Loucy (cell line): Measurements from ENCODE around the gene HUWE1.
"Not testable (repeated sequence)": the region's sequence is repeated elsewhere in the genome, so short reads cannot be mapped to it uniquely, and the experiment has no call there.

Experiments
- H2AFZ ChIP-seq: fragments of 200-600 bp; sonication (generic); 2 replicates; pipeline ENCODE4 v1.6.0; 2016; ENCODE audit warnings: antibody characterized with exemption, mild to moderate bottlenecking, low read length, moderate library complexity
- H3F3A ChIP-seq: fragments of 200-600 bp; 2 replicates; pipeline ENCODE4 v1.6.0; 2016; ENCODE audit warnings: antibody characterized with exemption, low read depth, mild to moderate bottlenecking
- H3K27me3 ChIP-seq: fragments of 200-600 bp; sonication (generic); 2 replicates; pipeline ENCODE4 v1.6.1; 2014; ENCODE audit warnings: low read length, mild to moderate bottlenecking; ENCODE audit not compliant: insufficient read depth, poor library complexity, severe bottlenecking
- H3K36me3 ChIP-seq: fragments of 200-600 bp; sonication (generic); 2 replicates; pipeline ENCODE4 v1.6.1; 2016; ENCODE audit warnings: low read length; ENCODE audit not compliant: insufficient read depth
- H3K4me1 ChIP-seq: fragments of 200-600 bp; sonication (generic); 2 replicates; pipeline ENCODE4 v1.5.1; 2014; ENCODE audit warnings: low read length, mild to moderate bottlenecking; ENCODE audit not compliant: insufficient read depth, poor library complexity, severe bottlenecking
- H3K4me2 ChIP-seq: fragments of 200-600 bp; sonication (generic); 2 replicates; pipeline ENCODE4 v1.6.0; 2014; ENCODE audit warnings: antibody characterized with exemption, low read length, low read depth, mild to moderate bottlenecking; ENCODE audit not compliant: poor library complexity, severe bottlenecking
- H3K4me3 ChIP-seq: fragments of 200-600 bp; sonication (generic); 2 replicates; pipeline ENCODE4 v1.5.1; 2014; ENCODE audit warnings: low read length, mild to moderate bottlenecking, mixed read lengths; ENCODE audit not compliant: poor library complexity, severe bottlenecking
- H3K79me2 ChIP-seq: fragments of 200-600 bp; sonication (generic); 2 replicates; pipeline ENCODE4 v1.6.1; 2014; ENCODE audit warnings: low read length; ENCODE audit not compliant: insufficient read depth
- H3K9ac ChIP-seq: fragments of 200-600 bp; sonication (generic); 2 replicates; pipeline ENCODE4 v1.6.0; 2014; ENCODE audit warnings: mild to moderate bottlenecking, low read depth, low read length, moderate library complexity; ENCODE audit not compliant: poor library complexity, severe bottlenecking
- H3K9me2 ChIP-seq: fragments of 200-600 bp; sonication (generic); replicated peaks from 2 replicates; pipeline ENCODE4 v1.6.1; 2016; ENCODE audit warnings: low read depth, low read length, mixed read lengths
- H3K9me3 ChIP-seq: fragments of 200-600 bp; sonication (generic); 2 replicates; pipeline ENCODE4 v1.6.1; 2014; ENCODE audit warnings: mild to moderate bottlenecking, antibody characterized with exemption, low read length, low read depth; ENCODE audit not compliant: insufficient read depth
- H4K20me1 ChIP-seq: fragments of 200-600 bp; sonication (generic); 2 replicates; pipeline ENCODE4 v1.6.0; 2014; ENCODE audit warnings: antibody characterized with exemption, low read length, mild to moderate bottlenecking; ENCODE audit not compliant: insufficient read depth, poor library complexity, severe bottlenecking
- CTCF ChIP-seq: fragments of 200-600 bp; sonication (generic); conservative IDR thresholded peaks from 2 replicates; pipeline ENCODE4 v1.5.1; 2014; ENCODE audit warnings: mild to moderate bottlenecking, antibody characterized with exemption, low read length
- EZH2phosphoT487 ChIP-seq: fragments of 200-600 bp; IDR thresholded peaks from 2 replicates; pipeline ENCODE4 v1.6.1; 2018; ENCODE audit warnings: antibody characterized with exemption, mild to moderate bottlenecking, moderate library complexity, borderline replicate concordance

HUWE1 gene

GRCh38 chrX:53526999-53527398 is 159.5 kb downstream of the HUWE1 start:
- no peaks in the 10 kb centered on the region for H3K9me3 ChIP-seq
- H3K9ac ChIP-seq: no peak overlapping the region
- TF ChIP-seq CTCF: no peak
- TF ChIP-seq EZH2phosphoT487: no peak
- no peaks in the 10 kb centered on the region for H3K36me3 ChIP-seq
- no peak overlapping the region for H3K4me2 ChIP-seq
- H3K9me2 ChIP-seq: no peaks in the 10 kb centered on the region
- H3F3A ChIP-seq: no peaks in the 10 kb centered on the region
- no peaks in the 10 kb centered on the region for H4K20me1 ChIP-seq
- H2AFZ ChIP-seq: no peak overlapping the region
- H3K4me1 ChIP-seq: no peaks in the 10 kb centered on the region
- H3K4me3 ChIP-seq: no peak overlapping the region
- no peaks in the 10 kb centered on the region for H3K27me3 ChIP-seq
- no peaks in the 10 kb centered on the region for H3K79me2 ChIP-seq

GRCh38 chrX:53511322-53511721 is 175.2 kb downstream of the HUWE1 start:
- H4K20me1 ChIP-seq: no peaks in the 10 kb centered on the region
- no peak overlapping the region for H3K9ac ChIP-seq
- TF ChIP-seq CTCF: no peak
- no peak for TF ChIP-seq EZH2phosphoT487
- no peak overlapping the region for H3K4me3 ChIP-seq
- H3K4me1 ChIP-seq: no peaks in the 10 kb centered on the region
- no peaks in the 10 kb centered on the region for H3K9me3 ChIP-seq
- H3K9me2 ChIP-seq: no peaks in the 10 kb centered on the region
- no peaks in the 10 kb centered on the region for H3F3A ChIP-seq
- H3K36me3 ChIP-seq: no peaks in the 10 kb centered on the region
- H3K27me3 ChIP-seq: no peaks in the 10 kb centered on the region
- H3K4me2 ChIP-seq: no peak overlapping the region
- H2AFZ ChIP-seq: no peak overlapping the region
- no peaks in the 10 kb centered on the region for H3K79me2 ChIP-seq

GRCh38 chrX:53504035-53504434 is 182.5 kb downstream of the HUWE1 start:
- not testable (repeated sequence) for H3K9me2 ChIP-seq, H3K9me3 ChIP-seq, H3K36me3 ChIP-seq, H3K27me3 ChIP-seq, H3K4me3 ChIP-seq, H3K79me2 ChIP-seq, H3K4me2 ChIP-seq, H2AFZ ChIP-seq, H3F3A ChIP-seq, H3K4me1 ChIP-seq, H3K9ac ChIP-seq, H4K20me1 ChIP-seq

- no peaks in the 10 kb centered on the region for H3K9me2 ChIP-seq
- no peaks in the 10 kb centered on the region for H3K36me3 ChIP-seq
- H3K4me2 ChIP-seq: no peak overlapping the region
- TF ChIP-seq EZH2phosphoT487: no peak
- TF ChIP-seq CTCF: no peak
- no peaks in the 10 kb centered on the region for H3K79me2 ChIP-seq
- H3K4me1 ChIP-seq: no peaks in the 10 kb centered on the region
- H4K20me1 ChIP-seq: no peaks in the 10 kb centered on the region
- H2AFZ ChIP-seq: no peak overlapping the region
- H3K4me3 ChIP-seq: no peak overlapping the region
- no peaks in the 10 kb centered on the region for H3K9me3 ChIP-seq
- no peaks in the 10 kb centered on the region for H3F3A ChIP-seq
- no peaks in the 10 kb centered on the region for H3K27me3 ChIP-seq
- no peak overlapping the region for H3K9ac ChIP-seq
Observed at GRCh38 chrX:53494436-53494835, 192.1 kb downstream of the HUWE1 start.
